ENCODE measurements around the gene PRXL2C. TPM values are rescaled to one million over a fixed set of nuclear protein-coding genes. Genes with fewer than 3 reads are reported as not detected.

Gene PRXL2C
- total and polyA plus RNA-seq, 2 of the 8 experiments (the other 6 are each of a cell fraction or from before 2014, with no cell fraction given): 2.8 to 7.3 TPM

DNA sequence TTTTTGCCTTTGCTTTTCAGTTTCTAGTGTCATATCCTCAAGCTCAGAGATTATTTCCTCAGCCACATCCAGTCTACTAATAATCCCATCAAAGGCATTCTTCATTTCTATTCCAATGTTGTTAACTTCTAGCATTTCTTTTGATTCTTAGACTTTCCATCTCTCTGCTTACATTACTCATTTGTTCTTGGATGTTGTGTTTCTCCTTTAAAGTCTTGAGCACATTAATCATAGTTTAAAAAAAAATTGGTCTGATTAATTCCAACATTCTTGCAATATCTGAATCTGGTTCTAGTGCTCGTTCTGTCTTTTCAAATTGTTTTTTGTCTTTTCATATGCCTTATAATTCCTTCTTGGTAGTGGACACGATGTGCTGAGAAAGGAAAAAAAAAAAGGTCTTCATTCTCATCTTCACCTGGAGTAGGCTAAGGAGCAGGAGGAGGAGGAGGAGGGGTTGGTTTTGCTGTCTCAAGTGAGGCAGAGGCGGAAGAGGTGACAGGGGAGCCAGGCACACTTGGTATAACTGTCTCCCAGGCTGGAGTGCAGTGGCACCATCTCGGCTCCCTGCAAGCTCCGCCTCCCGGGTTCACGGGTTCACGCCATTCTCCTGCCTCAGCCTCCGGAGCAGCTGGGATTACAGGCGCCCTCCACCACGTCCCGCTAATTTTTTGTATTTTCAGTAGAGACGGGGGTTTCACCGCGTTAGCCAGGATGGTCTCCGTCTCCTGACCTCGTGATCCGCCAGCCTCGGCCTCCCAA is 16.3 kb downstream of the PRXL2C start:
- CTCF ChIA-PET (ENCODE audit: partially characterized antibody): interaction anchor here (1.1 kb wide), 1 partner anchor 23 kb away, joined by 3 read pairs; no protein-coding TSS in a partner anchor
- Histone ChIP-seq H3K4ac (replicated peaks; ENCODE audit: insufficient read length, low read depth, low read length) (no peak overlapping the region), H3K9me3 (ENCODE audit: insufficient read depth in 2 of 2, low read depth in 1 of 2, low read length in 1 of 2) (no peaks in the 10 kb centered on the region), H3K4me2 (ENCODE audit: insufficient read depth in 1 of 2, low read depth in 2 of 2, low read length in 2 of 2) (no peak overlapping the region), H3K27ac (ENCODE audit: low read depth, low read length) (no peak overlapping the region), H3K9ac (replicated peaks in 1 of 4; ENCODE audit: extremely low read depth in 1 of 4, low read depth in 3 of 4, low read length in 3 of 4) (no peak overlapping the region), H3K23ac (ENCODE audit: insufficient read length) (no peak overlapping the region), H3K36me3 (ENCODE audit: control insufficient read depth in 2 of 4, insufficient read depth in 4 of 4, low read length in 3 of 4) (no peaks in the 10 kb centered on the region), H3K4me1 (replicated peaks in 1 of 4; ENCODE audit: control insufficient read depth in 3 of 4, insufficient read depth in 4 of 4, low read length in 3 of 4) (no peaks in the 10 kb centered on the region), H3K79me2 (ENCODE audit: control insufficient read depth in 1 of 2, insufficient read depth in 2 of 2, low read length in 2 of 2) (no peaks in the 10 kb centered on the region; a peak in 1 of 4 replicates), H2BK5ac (ENCODE audit: low read depth, low read length) (no peak overlapping the region), H3K56ac (replicated peaks; ENCODE audit: insufficient read length, low read depth, low read length) (no peak overlapping the region), H2BK12ac (ENCODE audit: low read depth, low read length) (no peak overlapping the region), H2BK120ac (replicated peaks; ENCODE audit: low read depth, low read length) (no peak overlapping the region), H4K8ac (ENCODE audit: extremely low read depth, insufficient read depth, low read length) (no peak overlapping the region), H2BK20ac (ENCODE audit: low read length) (no peak overlapping the region), H2BK15ac (ENCODE audit: low read length) (no peak overlapping the region), H3K14ac (ENCODE audit: insufficient read length) (no peak overlapping the region), H4K91ac (replicated peaks; ENCODE audit: insufficient read length, low read length) (no peak overlapping the region), H4K20me1 (replicated peaks in 1 of 2; ENCODE audit: control insufficient read depth in 1 of 2, insufficient read depth in 2 of 2, low read length in 2 of 2) (no peaks in the 10 kb centered on the region), H2AK5ac (ENCODE audit: low read depth, low read length) (no peak overlapping the region), H3K27me3 (replicated peaks in 1 of 4; ENCODE audit: control insufficient read depth in 3 of 4, extremely low read depth in 1 of 4, insufficient read depth in 3 of 4, low read length in 3 of 4) (no peaks in the 10 kb centered on the region), H3K18ac (ENCODE audit: extremely low read depth, low read length) (no peak overlapping the region), H4K5ac (ENCODE audit: insufficient read length, low read depth, low read length) (no peak overlapping the region), H3K23me2 (ENCODE audit: low read depth, low read length) (no peaks in the 10 kb centered on the region), H2AFZ (ENCODE audit: low read length) (no peak overlapping the region), H3K4me3 (ENCODE audit: extremely low read depth in 1 of 4, insufficient read depth in 2 of 4, low read depth in 3 of 4, low read length in 4 of 4) (no peak overlapping the region), H3K79me1 (ENCODE audit: low read depth, low read length) (no peaks in the 10 kb centered on the region)
- WGBS, 2 experiments (ENCODE audit: extremely low coverage in 1 of 2, insufficient coverage in 1 of 2, insufficient read length in 1 of 2, insufficient replicate concordance in 2 of 2, low coverage in 1 of 2, low lambda C conversion rate in 2 of 2, missing lambda C conversion rate in 1 of 2): 87% methylated on average over 19 of the region's 19 CpGs; no CpG with 5 or more reads in 1 of the 2 experiments
- DNase-seq (ENCODE audit: low read depth in 1 of 2, low spot score in 2 of 2) (no peak), FAIRE-seq (no peak)
- POLR2A ChIA-PET (ENCODE audit: partially characterized antibody): no interaction called here
- TF ChIP-seq TAF1 (IDR thresholded peaks at IDR 0.05; ENCODE audit: low read depth, low read length): no peak
